SIG-M5 treated with dmso at 0.1 percent for 504 hours (cell line): ENCODE measurements around the gene TUG1.
A peak's percentile ranks its signal among the peaks of the same experiment; 100 is the strongest.

ENCODE experiments used
- DNase-seq: peaks from one replicate; lab custom pipeline; 2025; ENCODE audit not compliant: unreplicated experiment; lab: John Stamatoyannopoulos, UW

The TUG1 gene

GRCh38 chr22:30996462-30996861, 27.4 kb downstream of the TUG1 start:
- peak; percentile 73 for DNase-seq

- no peak for DNase-seq
Measured at GRCh38 chr22:30998329-30998728, 29.3 kb downstream of the TUG1 start.

GRCh38 chr22:31001124-31001770, 32.2 kb downstream of the TUG1 start:
- no peak for DNase-seq

GRCh38 chr22:31005535-31005934, 36.5 kb downstream of the TUG1 start:
- no peak for DNase-seq

DNA sequence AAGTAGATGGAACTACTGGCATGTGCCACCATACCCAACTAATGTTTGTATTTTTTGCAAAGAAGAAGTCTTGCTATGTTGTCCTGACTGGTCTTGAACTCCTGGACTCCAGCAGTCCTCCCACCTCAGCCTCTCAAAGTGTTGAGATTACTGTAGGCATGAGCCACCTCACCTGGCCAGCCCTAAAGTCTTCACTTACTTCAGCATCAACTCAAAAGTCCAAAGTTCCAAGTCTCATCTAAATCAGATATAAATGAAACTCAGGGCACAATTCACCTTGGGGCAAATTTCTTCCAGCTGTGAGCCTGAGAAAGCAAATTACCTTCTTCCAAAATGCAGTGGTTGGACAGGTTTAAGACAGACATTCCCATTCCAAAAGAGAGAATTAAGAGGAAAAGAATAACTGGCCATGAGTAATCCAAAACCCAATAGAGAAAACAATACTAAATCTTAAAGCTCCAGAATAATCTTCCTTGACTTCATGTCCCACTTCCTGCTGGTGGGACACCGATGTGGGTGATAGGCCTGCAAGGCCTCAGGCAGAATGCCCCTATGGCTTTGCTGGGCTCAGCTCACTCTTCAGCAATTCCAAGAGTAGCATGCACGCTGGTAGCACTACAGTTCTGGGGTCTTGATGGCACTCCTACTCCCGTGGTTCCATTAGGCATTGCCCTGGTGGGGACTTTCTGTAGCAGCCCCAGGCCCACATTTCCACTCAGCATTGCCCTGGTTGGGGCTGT, 50.3 kb downstream of the TUG1 start:
- DNase-seq = no peak

DNA sequence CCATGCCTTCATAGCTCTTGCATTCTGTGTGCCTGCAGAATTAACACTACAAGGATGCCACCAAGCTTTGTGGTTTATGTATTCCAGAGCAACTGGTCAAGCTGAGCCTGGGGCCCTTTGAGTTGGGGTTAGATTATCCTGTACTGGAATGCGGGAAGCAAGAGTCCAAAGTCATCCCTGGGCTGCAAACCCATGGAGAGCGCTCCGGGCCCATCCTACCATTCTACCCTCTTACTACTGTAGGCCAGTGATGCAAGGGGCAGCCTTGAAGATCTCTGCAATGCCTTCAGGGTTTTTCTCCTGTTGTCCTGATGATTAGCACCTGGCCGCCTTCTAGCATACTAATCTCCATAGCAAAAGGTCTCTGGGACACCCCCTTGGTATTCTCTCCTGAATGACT, 51.3 kb downstream of the TUG1 start:
- no peak for DNase-seq

DNA sequence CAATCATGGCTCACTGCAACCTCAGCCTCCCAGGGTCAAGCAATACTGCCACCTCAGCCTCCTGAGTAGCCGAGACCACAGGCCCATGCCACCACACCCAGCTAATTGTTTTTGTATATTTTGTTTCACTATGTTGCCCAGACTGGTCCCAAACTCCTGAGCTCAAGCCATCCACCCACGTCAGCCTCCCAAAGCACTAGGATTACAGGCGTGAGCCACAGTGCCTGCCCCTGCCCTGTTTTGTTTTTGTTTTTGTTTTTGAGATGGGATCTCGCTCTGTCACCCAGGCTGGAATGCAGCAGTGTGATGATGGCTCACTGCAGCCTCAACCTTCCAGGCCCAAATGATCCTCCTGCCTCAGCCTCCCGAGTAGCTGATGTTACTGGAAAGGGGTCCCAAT, 53.5 kb downstream of the TUG1 start:
- DNase-seq = no peak
